GM20000 (cell line): ENCODE measurements around the gene RPL18A.
A peak's percentile ranks its signal among the peaks of the same experiment; 100 is the strongest.

Experiments used
- DNase-seq: peaks from one replicate; pipeline ENCODE4 v3.0.0; 2012; ENCODE audit warnings: low spot score
- TF ChIP-seq, protein P1 (sequence below): IDR thresholded peaks from 2 replicates; pipeline ENCODE4 v1.5.1; 2012; ENCODE audit warnings: mild to moderate bottlenecking, control low read depth; ENCODE audit errors: extremely low read depth, missing control alignments

RPL18A gene

DNA sequence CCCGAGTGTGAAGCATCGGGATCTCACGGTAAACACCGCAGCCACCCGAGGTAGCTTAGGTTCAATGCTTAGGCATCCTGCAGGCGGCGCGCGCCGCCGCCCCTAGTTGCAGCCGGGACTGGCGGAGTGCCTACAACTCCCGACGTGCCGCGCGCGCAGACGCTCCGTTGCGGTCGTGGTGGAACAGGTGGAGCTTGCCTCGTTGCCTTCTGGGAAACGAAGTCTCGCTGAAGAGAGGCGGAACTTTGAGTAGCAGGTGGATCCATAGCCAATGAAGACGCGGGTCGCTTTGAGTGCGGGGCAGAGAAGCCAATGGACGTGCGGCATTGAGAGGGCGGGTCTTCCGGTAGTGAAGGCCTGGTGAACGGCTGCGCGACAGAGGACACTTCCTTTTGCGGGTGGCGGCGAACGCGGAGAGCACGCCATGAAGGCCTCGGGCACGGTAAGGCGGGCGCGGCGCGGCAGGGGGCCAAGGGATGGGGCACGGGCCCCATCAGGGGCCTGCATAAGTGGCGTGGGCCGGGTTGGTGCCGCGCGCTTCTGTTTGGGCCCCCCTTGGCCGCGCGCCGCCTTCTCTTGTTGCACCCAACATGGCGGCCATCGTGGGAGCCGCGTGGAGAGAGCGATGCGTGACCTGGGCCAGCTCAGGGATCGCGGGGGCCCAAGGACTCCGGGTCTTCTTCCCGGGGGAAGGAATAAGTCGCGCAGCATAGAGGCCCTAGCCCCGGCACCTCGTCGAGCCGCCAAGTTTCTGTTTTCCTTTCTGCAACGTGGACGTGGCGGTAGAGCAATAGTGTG lies at the start of gene RPL18A:
Gene RPL18A (plus strand): TSS at position 378 of the 798 bp plus-strand sequence. CDS start 47 bp downstream, at position 425.
- DNase-seq, result peak; percentile 97

DNA sequence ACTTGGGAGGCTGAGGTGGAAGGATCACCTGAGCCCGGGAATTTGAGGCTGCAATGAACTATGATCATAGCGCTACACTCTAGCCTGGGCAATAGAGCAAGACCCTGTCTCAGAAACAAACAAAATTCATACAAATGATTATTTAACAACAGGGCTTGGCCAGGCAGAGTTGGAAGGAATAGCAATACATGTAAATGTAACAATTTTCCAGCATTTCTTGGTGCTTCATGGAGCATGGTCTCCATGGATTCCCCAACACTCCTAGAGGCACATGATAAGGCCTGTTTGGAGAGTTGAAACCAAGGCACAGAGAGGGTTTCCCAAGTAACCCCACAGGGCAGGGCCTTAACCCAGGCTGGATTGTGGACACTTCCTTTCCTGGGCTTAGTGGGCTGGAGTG lies 48.6 kb upstream of the RPL18A start:
- DNase-seq, result no peak
- TF ChIP-seq, protein P1, sequence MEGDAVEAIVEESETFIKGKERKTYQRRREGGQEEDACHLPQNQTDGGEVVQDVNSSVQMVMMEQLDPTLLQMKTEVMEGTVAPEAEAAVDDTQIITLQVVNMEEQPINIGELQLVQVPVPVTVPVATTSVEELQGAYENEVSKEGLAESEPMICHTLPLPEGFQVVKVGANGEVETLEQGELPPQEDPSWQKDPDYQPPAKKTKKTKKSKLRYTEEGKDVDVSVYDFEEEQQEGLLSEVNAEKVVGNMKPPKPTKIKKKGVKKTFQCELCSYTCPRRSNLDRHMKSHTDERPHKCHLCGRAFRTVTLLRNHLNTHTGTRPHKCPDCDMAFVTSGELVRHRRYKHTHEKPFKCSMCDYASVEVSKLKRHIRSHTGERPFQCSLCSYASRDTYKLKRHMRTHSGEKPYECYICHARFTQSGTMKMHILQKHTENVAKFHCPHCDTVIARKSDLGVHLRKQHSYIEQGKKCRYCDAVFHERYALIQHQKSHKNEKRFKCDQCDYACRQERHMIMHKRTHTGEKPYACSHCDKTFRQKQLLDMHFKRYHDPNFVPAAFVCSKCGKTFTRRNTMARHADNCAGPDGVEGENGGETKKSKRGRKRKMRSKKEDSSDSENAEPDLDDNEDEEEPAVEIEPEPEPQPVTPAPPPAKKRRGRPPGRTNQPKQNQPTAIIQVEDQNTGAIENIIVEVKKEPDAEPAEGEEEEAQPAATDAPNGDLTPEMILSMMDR, result no peak

More for the DNA sequence above, at the start of gene RPL18A:
- TF ChIP-seq, protein P1, result peak; percentile 88

DNA sequence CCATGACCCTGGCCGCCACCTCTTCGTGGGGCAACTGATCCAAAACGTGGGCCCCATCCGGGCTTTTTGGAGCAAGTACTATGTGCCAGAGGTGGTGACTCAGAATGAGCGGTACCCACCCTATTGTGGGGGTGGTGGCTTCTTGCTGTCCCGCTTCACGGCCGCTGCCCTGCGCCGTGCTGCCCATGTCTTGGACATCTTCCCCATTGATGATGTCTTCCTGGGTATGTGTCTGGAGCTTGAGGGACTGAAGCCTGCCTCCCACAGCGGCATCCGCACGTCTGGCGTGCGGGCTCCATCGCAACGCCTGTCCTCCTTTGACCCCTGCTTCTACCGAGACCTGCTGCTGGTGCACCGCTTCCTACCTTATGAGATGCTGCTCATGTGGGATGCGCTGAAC lies 48.0 kb upstream of the RPL18A start:
- no peak for DNase-seq
- TF ChIP-seq, protein P1, result no peak

DNA sequence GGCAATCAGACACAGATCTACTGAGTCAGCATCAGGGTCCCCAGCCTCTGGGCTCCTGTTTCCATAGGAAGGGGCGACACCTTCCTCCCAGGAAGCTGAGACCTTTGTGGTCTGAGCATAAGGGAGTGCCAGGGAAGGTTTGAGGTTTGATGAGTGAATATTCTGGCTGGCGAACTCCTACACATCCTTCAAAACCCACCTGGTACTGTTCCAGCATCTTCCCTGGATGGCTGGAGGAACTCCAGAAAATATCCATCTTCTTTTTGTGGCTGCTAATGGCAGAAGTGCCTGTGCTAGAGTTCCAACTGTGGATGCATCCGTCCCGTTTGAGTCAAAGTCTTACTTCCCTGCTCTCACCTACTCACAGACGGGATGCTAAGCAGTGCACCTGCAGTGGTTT lies 47.6 kb upstream of the RPL18A start:
- DNase-seq, result no peak
- TF ChIP-seq, protein P1, result no peak

DNA sequence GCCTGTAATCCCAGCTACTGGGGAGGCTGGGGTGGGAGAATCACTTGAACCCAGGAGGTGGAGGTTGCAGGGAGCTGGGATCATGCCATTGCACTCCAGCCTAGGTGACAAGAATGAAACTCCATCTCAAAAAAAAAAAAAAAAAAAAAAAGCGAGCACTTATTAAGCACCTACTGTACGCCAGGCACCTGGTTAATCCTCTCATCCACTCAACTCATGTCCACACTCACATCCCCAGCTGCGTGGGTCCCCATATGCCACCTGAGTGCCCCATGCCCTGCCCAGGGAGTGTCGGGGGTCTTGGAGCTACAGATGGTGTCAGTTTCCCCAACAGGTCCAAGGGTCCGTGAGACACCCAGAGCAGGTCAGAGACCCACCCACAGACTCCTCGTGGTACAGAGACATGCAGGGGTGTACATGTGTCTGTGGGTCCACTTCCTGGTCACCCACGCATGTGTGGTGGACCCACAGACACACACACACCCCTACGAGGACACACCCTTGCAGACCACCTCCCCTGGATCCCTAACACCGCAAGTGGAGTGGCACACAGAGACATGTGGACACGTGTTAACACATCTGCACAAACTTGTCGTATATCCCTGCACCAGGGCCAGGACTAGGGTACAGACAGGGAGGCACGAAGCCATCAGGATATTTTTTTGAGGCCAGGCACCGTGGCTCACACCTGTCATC lies 41.9 kb upstream of the RPL18A start:
- no peak for DNase-seq
- TF ChIP-seq, protein P1, result no peak

DNA sequence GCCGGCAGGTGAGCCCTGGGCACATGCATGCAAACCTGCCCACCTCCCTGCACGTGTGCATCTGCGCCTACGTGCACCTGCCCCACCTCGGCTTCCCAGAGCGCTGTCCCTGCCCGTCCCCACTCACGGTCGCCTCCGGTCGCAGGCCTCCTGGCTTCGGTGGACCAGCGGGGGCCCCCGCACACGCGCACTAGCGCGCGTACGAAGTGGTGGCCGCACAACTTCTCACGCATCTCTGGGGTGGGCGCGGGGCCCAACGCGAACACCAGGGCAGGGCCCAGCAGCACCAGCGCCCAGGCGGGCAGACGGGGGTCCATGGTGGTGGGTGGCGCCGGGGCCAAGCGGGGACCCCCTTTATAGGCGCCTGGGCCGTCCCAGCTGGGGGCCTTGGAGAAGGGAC lies 38.5 kb upstream of the RPL18A start, which contains the start of gene INSL3:
Gene INSL3 (minus strand): TSS at position 330 of the 400 bp plus-strand sequence. CDS start 13 bp downstream, at position 317.
- TF ChIP-seq, protein P1, result no peak
- DNase-seq, result no peak

DNA sequence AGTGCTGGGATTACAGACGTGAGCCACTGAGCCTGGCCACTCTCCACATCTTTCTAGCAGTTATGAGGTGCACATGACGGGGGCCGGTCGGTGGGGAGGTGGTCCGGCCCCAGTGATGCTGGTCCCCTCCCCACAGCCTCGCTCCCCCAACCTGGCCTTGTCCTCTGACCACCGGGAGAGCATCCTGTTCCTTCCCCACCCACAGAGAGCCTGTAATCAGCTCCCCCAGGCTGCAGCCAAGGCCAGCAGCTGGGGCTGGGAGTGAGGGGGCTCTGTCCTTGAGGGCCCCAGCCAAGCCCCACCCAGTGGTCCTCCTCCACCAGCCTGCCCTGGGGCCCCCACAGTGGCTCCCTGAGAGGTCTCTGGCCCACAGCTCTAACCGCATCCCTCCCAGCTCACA lies 35.4 kb upstream of the RPL18A start:
- TF ChIP-seq, protein P1, result no peak
- no peak for DNase-seq
